ENCODE measurements around the gene SLC44A1.

DNA sequence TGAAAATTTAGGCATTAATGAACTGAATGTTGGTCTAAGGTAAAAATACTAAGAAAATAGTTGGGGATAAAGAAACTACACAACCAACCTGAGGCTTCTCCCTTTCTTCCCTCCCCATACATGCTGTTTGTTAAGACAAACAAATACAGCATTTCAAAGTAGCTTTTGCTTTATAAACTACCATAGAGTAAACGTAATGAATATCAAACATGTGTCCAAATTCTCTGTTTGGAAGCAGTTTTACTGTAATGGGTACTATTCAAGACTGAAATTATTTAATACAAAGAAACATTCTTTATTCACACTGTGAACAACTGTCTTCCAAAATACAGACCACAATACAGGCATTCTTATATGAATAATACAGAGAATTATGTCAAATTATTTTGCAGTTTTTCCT is 52.0 kb downstream of the SLC44A1 start:
- TF ChIP-seq EZH2 (IDR thresholded peaks at IDR 0.05; ENCODE audit: insufficient read depth, poor library complexity, severe bottlenecking) (no peak), EZH2phosphoT487 (IDR thresholded peaks at IDR 0.05; ENCODE audit: insufficient read depth, low read depth) (no peak)

All from GM23248 (cell line).